Measurements from ENCODE around the gene RASGRP1. TPM values are rescaled to one million over a fixed set of nuclear protein-coding genes. Genes with fewer than 3 reads are reported as not detected.

RASGRP1 gene
- total RNA-seq, 4 donors from 2014 or later = 14.4 to 25.9 (median 18.1) TPM

DNA sequence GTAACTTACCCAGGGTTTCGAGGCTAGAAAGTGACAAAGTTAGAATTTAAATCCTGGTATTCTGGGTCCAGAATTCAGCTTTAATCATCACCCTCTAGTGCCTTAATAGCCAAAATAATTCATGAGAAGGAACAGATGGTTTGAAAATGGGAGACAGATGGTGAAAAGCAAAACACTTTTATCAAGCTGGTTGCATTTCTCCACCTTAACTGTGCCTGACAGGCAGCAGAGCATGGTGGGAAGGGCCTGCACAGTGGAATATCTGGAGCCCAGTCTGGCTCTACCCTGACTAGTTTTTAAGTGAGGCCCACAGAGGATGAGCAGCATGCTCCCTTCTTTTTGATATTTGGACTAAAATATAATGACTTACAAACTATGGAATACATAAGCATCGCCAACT lies 35.6 kb upstream of the RASGRP1 start:
- H3K9me3 ChIP-seq = no peaks in the 10 kb centered on the region
- TF ChIP-seq POLR2AphosphoS5 (IDR thresholded peaks at IDR 0.05) (no peak), POLR2A (IDR thresholded peaks at IDR 0.05) (no peak), EP300 (IDR thresholded peaks at IDR 0.05) (no peak)
- TF ChIP-seq, protein P1, sequence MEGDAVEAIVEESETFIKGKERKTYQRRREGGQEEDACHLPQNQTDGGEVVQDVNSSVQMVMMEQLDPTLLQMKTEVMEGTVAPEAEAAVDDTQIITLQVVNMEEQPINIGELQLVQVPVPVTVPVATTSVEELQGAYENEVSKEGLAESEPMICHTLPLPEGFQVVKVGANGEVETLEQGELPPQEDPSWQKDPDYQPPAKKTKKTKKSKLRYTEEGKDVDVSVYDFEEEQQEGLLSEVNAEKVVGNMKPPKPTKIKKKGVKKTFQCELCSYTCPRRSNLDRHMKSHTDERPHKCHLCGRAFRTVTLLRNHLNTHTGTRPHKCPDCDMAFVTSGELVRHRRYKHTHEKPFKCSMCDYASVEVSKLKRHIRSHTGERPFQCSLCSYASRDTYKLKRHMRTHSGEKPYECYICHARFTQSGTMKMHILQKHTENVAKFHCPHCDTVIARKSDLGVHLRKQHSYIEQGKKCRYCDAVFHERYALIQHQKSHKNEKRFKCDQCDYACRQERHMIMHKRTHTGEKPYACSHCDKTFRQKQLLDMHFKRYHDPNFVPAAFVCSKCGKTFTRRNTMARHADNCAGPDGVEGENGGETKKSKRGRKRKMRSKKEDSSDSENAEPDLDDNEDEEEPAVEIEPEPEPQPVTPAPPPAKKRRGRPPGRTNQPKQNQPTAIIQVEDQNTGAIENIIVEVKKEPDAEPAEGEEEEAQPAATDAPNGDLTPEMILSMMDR (IDR thresholded peaks at IDR 0.05) = no peak
- DNase-seq (ENCODE audit: low spot score in 2 of 2) = no peak
- no peaks in the 10 kb centered on the region for H3K36me3 ChIP-seq
- WGBS = 83% methylated on average over 2 of the region's 2 CpGs
- no peak overlapping the region for H3K27ac ChIP-seq
- H3K4me1 ChIP-seq = no peaks in the 10 kb centered on the region
- H3K27me3 ChIP-seq = no peaks in the 10 kb centered on the region
- H3K4me3 ChIP-seq = no peak overlapping the region

DNA sequence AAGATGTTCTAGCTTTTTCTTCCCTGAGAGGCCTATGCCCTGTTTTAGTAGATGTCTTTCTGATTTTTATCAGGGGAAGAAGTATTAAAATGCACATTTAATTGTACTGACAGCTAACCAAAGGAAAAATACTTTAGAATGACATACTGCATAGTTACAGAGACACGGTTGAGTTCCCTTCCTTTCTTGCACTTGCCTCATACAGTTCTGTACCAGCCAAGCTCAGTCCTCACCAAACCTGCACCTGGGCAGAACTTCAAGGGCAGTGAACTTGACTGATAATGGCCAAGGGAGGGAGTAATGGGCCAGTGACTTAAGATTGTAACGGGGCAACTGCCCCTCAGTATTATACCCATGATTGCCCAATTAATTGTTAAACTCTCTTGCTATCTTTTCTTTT lies 34.1 kb upstream of the RASGRP1 start:
- Histone ChIP-seq H3K4me1 (no peaks in the 10 kb centered on the region), H3K27me3 (no peaks in the 10 kb centered on the region), H3K4me3 (no peak overlapping the region), H3K36me3 (no peaks in the 10 kb centered on the region), H3K9me3 (no peaks in the 10 kb centered on the region), H3K27ac (no peak overlapping the region)
- 81% methylated on average over 2 of the region's 2 CpGs for WGBS
- no peak for DNase-seq (ENCODE audit: low spot score in 2 of 2)
- TF ChIP-seq POLR2A (IDR thresholded peaks at IDR 0.05) (no peak), EP300 (IDR thresholded peaks at IDR 0.05) (no peak), POLR2AphosphoS5 (IDR thresholded peaks at IDR 0.05) (no peak)
- TF ChIP-seq, protein P1 (IDR thresholded peaks at IDR 0.05) = no peak

DNA sequence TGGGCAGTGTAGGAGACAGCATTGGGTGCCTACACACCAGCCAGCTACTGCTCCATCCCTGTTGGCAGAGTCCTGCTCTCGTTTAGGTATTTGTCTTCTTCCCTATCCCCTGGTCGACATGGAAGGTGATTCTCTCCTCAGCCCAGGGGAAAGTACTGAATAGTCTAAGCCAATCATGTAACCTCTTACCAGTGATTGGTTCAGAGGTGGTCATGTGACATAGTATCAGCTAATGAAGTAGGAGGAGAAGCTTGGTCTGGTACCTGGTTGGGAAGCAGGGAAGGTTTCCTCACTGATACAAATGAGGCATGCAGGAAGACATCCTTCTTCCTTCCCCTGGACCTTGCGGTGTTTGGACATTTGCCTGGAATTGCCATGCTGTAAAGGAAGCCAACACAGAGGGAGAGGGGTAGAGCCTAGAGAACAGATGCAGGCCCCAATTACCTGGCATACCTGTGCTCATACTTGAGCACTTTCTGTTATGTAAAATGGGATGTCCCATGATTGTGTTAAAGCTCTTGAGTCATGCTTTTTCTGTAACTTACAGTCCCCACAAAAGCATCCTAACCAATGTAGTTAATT lies 32.7 kb upstream of the RASGRP1 start:
- TF ChIP-seq POLR2AphosphoS5 (IDR thresholded peaks at IDR 0.05) (no peak), EP300 (IDR thresholded peaks at IDR 0.05) (no peak), POLR2A (IDR thresholded peaks at IDR 0.05) (no peak)
- TF ChIP-seq, protein P1 (IDR thresholded peaks at IDR 0.05) = no peak
- Histone ChIP-seq H3K4me3 (no peak overlapping the region), H3K27me3 (no peaks in the 10 kb centered on the region), H3K9me3 (no peaks in the 10 kb centered on the region), H3K27ac (no peak overlapping the region), H3K4me1 (no peaks in the 10 kb centered on the region), H3K36me3 (no peaks in the 10 kb centered on the region)
- no peak for DNase-seq (ENCODE audit: low spot score in 2 of 2)
- 88% methylated on average over 3 of the region's 3 CpGs for WGBS

DNA sequence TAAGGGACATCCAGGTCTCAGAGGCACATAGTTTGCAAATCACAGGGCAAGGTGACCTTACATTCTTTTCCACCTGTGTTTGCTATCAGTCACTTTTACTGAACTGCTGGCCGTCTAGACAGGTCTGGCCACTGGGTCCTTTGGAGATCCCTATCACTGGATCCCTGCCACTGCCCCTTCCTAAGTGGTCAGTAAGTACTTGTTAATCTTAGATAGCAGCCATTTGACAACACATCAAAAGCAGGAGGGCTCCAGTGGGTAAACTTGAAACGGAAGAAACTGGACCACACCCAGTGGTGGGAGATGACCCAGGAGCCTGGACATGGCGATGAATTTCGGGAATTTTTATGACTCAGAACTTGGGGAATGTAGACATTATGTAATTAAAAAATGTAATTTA lies 28.9 kb upstream of the RASGRP1 start:
- Histone ChIP-seq H3K9me3 (no peaks in the 10 kb centered on the region), H3K27me3 (no peaks in the 10 kb centered on the region), H3K36me3 (no peaks in the 10 kb centered on the region), H3K27ac (no peak overlapping the region), H3K4me3 (no peak overlapping the region), H3K4me1 (no peaks in the 10 kb centered on the region)
- 31% methylated on average over 4 of the region's 4 CpGs for WGBS
- no peak for DNase-seq (ENCODE audit: low spot score in 2 of 2)
- TF ChIP-seq, protein P1 (IDR thresholded peaks at IDR 0.05) = no peak
- TF ChIP-seq POLR2AphosphoS5 (IDR thresholded peaks at IDR 0.05) = no peak
- no peak for TF ChIP-seq POLR2A (IDR thresholded peaks at IDR 0.05)
- TF ChIP-seq EP300 (IDR thresholded peaks at IDR 0.05) = no peak

DNA sequence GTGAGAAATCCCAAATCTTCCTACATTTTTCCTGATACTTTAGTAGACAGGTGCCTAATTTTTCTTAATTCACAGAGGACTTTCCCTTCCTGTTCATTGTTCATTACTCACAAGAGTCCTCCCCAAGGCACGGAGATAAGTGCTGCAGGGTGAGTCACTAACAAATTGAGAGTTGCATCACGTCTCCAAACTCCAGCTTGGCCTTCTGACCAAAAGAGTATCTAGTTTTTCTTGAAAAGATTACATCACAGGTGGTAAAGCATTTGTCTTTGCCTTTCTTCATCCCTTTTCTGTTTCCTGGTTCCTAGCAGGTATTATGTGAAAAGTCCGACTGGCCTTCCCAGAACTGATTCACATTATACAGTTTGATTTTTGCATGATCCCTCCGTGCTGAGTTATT lies 24.9 kb upstream of the RASGRP1 start:
- no peak overlapping the region for H3K4me3 ChIP-seq
- DNase-seq (ENCODE audit: low spot score in 2 of 2) = no peak
- no peak overlapping the region for H3K27ac ChIP-seq
- H3K27me3 ChIP-seq = no peaks in the 10 kb centered on the region
- no peaks in the 10 kb centered on the region for H3K9me3 ChIP-seq
- no peaks in the 10 kb centered on the region for H3K4me1 ChIP-seq
- 51% methylated on average over 4 of the region's 4 CpGs for WGBS
- H3K36me3 ChIP-seq = no peaks in the 10 kb centered on the region
- no peak for TF ChIP-seq POLR2A (IDR thresholded peaks at IDR 0.05)
- TF ChIP-seq POLR2AphosphoS5 (IDR thresholded peaks at IDR 0.05) = no peak
- TF ChIP-seq, protein P1 (IDR thresholded peaks at IDR 0.05) = no peak
- TF ChIP-seq EP300 (IDR thresholded peaks at IDR 0.05) = no peak

Measured in suprapubic skin (tissue), 4 donors.